Measurements from ENCODE around the gene HIVEP3. TPM values are rescaled to one million over a fixed set of nuclear protein-coding genes. Genes with fewer than 3 reads are reported as not detected.

The HIVEP3 gene
- total and polyA plus RNA-seq, 2 experiments from 2014 or later: 0.57 to 5.9 TPM

GRCh38 chr1:41528726-41529605 is 389.8 kb downstream of the HIVEP3 start:
- 100% methylated on average over 1 of the region's 7 CpGs for WGBS (ENCODE audit: low lambda C conversion rate, missing lambda C conversion rate)
- Histone ChIP-seq H3K9me3 (ENCODE audit: low read depth) (no peaks in the 10 kb centered on the region), H3K4me3 (no peak overlapping the region), H3K27ac (no peak overlapping the region), H3K4me1 (ENCODE audit: insufficient read depth) (no peaks in the 10 kb centered on the region), H3K4me2 (no peak overlapping the region), H3K27me3 (no peaks in the 10 kb centered on the region), H3K79me2 (no peaks in the 10 kb centered on the region), H3K36me3 (replicated peaks; ENCODE audit: insufficient read depth, low read depth) (no peaks in the 10 kb centered on the region), H4K20me1 (ENCODE audit: insufficient read depth, poor library complexity, severe bottlenecking) (no peaks in the 10 kb centered on the region), H3K9me2 (replicated peaks; ENCODE audit: insufficient read depth) (no peaks in the 10 kb centered on the region), H2AFZ (no peak overlapping the region)
- DNase-seq (ENCODE audit: low spot score): no peak
- TF ChIP-seq EZH2 (IDR thresholded peaks at IDR 0.05; ENCODE audit: borderline replicate concordance): no peak
- TF ChIP-seq, protein P1, sequence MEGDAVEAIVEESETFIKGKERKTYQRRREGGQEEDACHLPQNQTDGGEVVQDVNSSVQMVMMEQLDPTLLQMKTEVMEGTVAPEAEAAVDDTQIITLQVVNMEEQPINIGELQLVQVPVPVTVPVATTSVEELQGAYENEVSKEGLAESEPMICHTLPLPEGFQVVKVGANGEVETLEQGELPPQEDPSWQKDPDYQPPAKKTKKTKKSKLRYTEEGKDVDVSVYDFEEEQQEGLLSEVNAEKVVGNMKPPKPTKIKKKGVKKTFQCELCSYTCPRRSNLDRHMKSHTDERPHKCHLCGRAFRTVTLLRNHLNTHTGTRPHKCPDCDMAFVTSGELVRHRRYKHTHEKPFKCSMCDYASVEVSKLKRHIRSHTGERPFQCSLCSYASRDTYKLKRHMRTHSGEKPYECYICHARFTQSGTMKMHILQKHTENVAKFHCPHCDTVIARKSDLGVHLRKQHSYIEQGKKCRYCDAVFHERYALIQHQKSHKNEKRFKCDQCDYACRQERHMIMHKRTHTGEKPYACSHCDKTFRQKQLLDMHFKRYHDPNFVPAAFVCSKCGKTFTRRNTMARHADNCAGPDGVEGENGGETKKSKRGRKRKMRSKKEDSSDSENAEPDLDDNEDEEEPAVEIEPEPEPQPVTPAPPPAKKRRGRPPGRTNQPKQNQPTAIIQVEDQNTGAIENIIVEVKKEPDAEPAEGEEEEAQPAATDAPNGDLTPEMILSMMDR (IDR thresholded peaks at IDR 0.05; ENCODE audit: poor library complexity): no peak
- no peak for TF ChIP-seq EZH2phosphoT487 (IDR thresholded peaks at IDR 0.05; ENCODE audit: low read depth, severe bottlenecking, unreplicated experiment)

GRCh38 chr1:41528106-41528505 is 390.6 kb downstream of the HIVEP3 start:
- no peak overlapping the region for H3K27ac ChIP-seq
- no peaks in the 10 kb centered on the region for H4K20me1 ChIP-seq (ENCODE audit: insufficient read depth, poor library complexity, severe bottlenecking)
- no peak overlapping the region for H3K4me2 ChIP-seq
- H3K4me3 ChIP-seq: no peak overlapping the region
- H3K9me3 ChIP-seq (ENCODE audit: low read depth): no peaks in the 10 kb centered on the region
- H3K9me2 ChIP-seq (replicated peaks; ENCODE audit: insufficient read depth): no peaks in the 10 kb centered on the region
- no peak for TF ChIP-seq EZH2 (IDR thresholded peaks at IDR 0.05; ENCODE audit: borderline replicate concordance)
- TF ChIP-seq EZH2phosphoT487 (IDR thresholded peaks at IDR 0.05; ENCODE audit: low read depth, severe bottlenecking, unreplicated experiment): no peak
- TF ChIP-seq, protein P1 (IDR thresholded peaks at IDR 0.05; ENCODE audit: poor library complexity): no peak
- no CpG with 5 or more reads among the region's 3 CpGs for WGBS (ENCODE audit: low lambda C conversion rate, missing lambda C conversion rate)
- no peak for DNase-seq (ENCODE audit: low spot score)
- H3K79me2 ChIP-seq: no peaks in the 10 kb centered on the region
- no peak overlapping the region for H2AFZ ChIP-seq
- no peaks in the 10 kb centered on the region for H3K4me1 ChIP-seq (ENCODE audit: insufficient read depth)
- no peaks in the 10 kb centered on the region for H3K36me3 ChIP-seq (replicated peaks; ENCODE audit: insufficient read depth, low read depth)
- no peaks in the 10 kb centered on the region for H3K27me3 ChIP-seq

DNA sequence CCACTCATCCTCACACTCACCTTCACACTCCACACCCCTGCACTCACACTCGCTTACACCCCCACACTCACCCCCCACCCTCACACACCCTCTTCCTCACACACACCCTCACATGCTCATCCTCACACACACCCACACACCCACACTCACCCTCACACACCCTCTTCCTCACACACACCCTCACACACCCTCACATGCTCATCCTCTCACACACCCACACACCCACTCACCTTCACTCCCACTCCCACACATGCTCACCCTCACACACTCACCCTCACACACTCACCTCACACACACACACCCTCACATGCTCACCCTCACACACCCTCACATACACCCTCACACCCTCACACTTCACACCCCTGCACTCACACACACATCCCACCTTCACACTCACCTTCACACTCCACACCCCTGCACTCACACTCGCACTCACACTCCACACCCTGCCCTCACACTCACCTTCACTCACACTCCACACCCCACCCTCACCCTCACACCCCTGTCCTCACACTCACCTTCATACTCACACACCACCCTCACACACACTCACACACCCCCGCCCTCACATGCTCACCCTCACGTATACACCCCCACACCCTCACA is 391.7 kb downstream of the HIVEP3 start:
- no peak overlapping the region for H3K4me2 ChIP-seq
- no peaks in the 10 kb centered on the region for H3K27me3 ChIP-seq
- no peaks in the 10 kb centered on the region for H3K4me1 ChIP-seq (ENCODE audit: insufficient read depth)
- H3K9me3 ChIP-seq (ENCODE audit: low read depth): no peaks in the 10 kb centered on the region
- H3K27ac ChIP-seq: no peak overlapping the region
- 100% methylated on average over 3 of the region's 4 CpGs for WGBS (ENCODE audit: low lambda C conversion rate, missing lambda C conversion rate)
- H3K79me2 ChIP-seq: no peaks in the 10 kb centered on the region
- no peak overlapping the region for H3K4me3 ChIP-seq
- TF ChIP-seq EZH2 (IDR thresholded peaks at IDR 0.05; ENCODE audit: borderline replicate concordance) (no peak), EZH2phosphoT487 (IDR thresholded peaks at IDR 0.05; ENCODE audit: low read depth, severe bottlenecking, unreplicated experiment) (no peak)
- TF ChIP-seq, protein P1 (IDR thresholded peaks at IDR 0.05; ENCODE audit: poor library complexity): no peak
- H4K20me1 ChIP-seq (ENCODE audit: insufficient read depth, poor library complexity, severe bottlenecking): no peaks in the 10 kb centered on the region
- H2AFZ ChIP-seq: no peak overlapping the region
- H3K9me2 ChIP-seq (replicated peaks; ENCODE audit: insufficient read depth): no peaks in the 10 kb centered on the region
- no peak for DNase-seq (ENCODE audit: low spot score)
- H3K36me3 ChIP-seq (replicated peaks; ENCODE audit: insufficient read depth, low read depth): no peaks in the 10 kb centered on the region
